ENCODE measurements around the gene KLRF1.

- TF ChIP-seq SP1 (IDR thresholded peaks at IDR 0.05) (no peak), TARDBP (IDR thresholded peaks at IDR 0.05) (no peak), ZNF384 (IDR thresholded peaks at IDR 0.05) (no peak), BHLHE40 (IDR thresholded peaks at IDR 0.05; ENCODE audit: borderline replicate concordance) (no peak), FOXK2 (IDR thresholded peaks at IDR 0.05) (no peak), FOXA1 (IDR thresholded peaks at IDR 0.05) (no peak), FOXM1 (IDR thresholded peaks at IDR 0.05; ENCODE audit: borderline replicate concordance) (no peak), HDGF (IDR thresholded peaks at IDR 0.05; ENCODE audit: borderline replicate concordance) (no peak)
- TF ChIP-seq, protein P1, sequence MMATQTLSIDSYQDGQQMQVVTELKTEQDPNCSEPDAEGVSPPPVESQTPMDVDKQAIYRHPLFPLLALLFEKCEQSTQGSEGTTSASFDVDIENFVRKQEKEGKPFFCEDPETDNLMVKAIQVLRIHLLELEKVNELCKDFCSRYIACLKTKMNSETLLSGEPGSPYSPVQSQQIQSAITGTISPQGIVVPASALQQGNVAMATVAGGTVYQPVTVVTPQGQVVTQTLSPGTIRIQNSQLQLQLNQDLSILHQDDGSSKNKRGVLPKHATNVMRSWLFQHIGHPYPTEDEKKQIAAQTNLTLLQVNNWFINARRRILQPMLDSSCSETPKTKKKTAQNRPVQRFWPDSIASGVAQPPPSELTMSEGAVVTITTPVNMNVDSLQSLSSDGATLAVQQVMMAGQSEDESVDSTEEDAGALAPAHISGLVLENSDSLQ (IDR thresholded peaks at IDR 0.05), result no peak
Measured at GRCh38 chr12:9869307-9870161, 42.3 kb downstream of the KLRF1 start, which contains the start of gene CLEC2B.

Measured in HEK293T (cell line).